WTC11 (cell line): ENCODE measurements around the gene IYD. TPM values are rescaled to one million over a fixed set of nuclear protein-coding genes. Genes with fewer than 3 reads are reported as not detected.

Source experiments
- ATAC-seq: fragments of 200-7000 bp; cut with Tn5 transposase; 2 replicates; pipeline ENCODE4 v1.10.0; 2021; ENCODE audit warnings: mild to moderate bottlenecking, moderate library complexity
- CTCF ChIA-PET: fragments of 300-600 bp; sonication (Branson Sonifier 250); formaldehyde crosslinking; loops from one replicate; lab custom pipeline; 2021; ENCODE audit warnings: antibody characterized with exemption; lab: Charles Lee
- POLR2A ChIA-PET: fragments of 350-600 bp; sonication (Branson Sonifier 250); formaldehyde crosslinking; loops from one replicate; lab custom pipeline; 2021; ENCODE audit warnings: antibody characterized with exemption; lab: Charles Lee
- DNase-seq: peaks from one replicate; pipeline ENCODE4 v3.0.0; 2021; ENCODE audit warnings: low spot score
- H3K27ac Mint-ChIP-seq: 2 replicates; pipeline ENCODE4 v1.8.0; 2021; ENCODE audit warnings: mixed read lengths
- H3K27me3 Mint-ChIP-seq: 2 replicates; pipeline ENCODE4 v1.8.0; 2021; ENCODE audit warnings: low read depth, mild to moderate bottlenecking, moderate library complexity, mixed read lengths
- H3K36me3 Mint-ChIP-seq: 2 replicates; pipeline ENCODE4 v1.8.0; 2021; ENCODE audit warnings: mixed read lengths
- H3K4me1 Mint-ChIP-seq: 2 replicates; pipeline ENCODE4 v1.8.0; 2022; ENCODE audit warnings: mixed read lengths
- H3K4me3 Mint-ChIP-seq: 2 replicates; pipeline ENCODE4 v1.8.0; 2021; ENCODE audit warnings: mild to moderate bottlenecking, moderate library complexity, mixed read lengths
- H3K9me3 Mint-ChIP-seq: 2 replicates; pipeline ENCODE4 v1.8.0; 2021; ENCODE audit warnings: mixed read lengths
- CBFB ChIP-seq: sonication (generic); formaldehyde crosslinking; IDR thresholded peaks from 2 replicates; pipeline ENCODE4 v1.8.1; 2022; ENCODE audit warnings: mild to moderate bottlenecking, low read depth, missing genetic modification reagents
- CREB1 ChIP-seq: sonication (generic); formaldehyde crosslinking; IDR thresholded peaks from 2 replicates; pipeline ENCODE4 v1.8.0; 2023; ENCODE audit warnings: mild to moderate bottlenecking, missing genetic modification reagents
- CREM ChIP-seq: sonication (generic); formaldehyde crosslinking; IDR thresholded peaks from 2 replicates; pipeline ENCODE4 v1.8.1; 2022; ENCODE audit warnings: mild to moderate bottlenecking, missing genetic modification reagents, moderate library complexity
- ETV6 ChIP-seq: sonication (generic); formaldehyde crosslinking; IDR thresholded peaks from 2 replicates; pipeline ENCODE4 v1.8.1; 2022; ENCODE audit warnings: mild to moderate bottlenecking, missing genetic modification reagents
- GABPB1 ChIP-seq: sonication (generic); formaldehyde crosslinking; IDR thresholded peaks from 2 replicates; pipeline ENCODE4 v1.8.1; 2023; ENCODE audit warnings: mild to moderate bottlenecking, missing genetic modification reagents
- JUN ChIP-seq: sonication (generic); formaldehyde crosslinking; IDR thresholded peaks from 2 replicates; pipeline ENCODE4 v1.8.0; 2023; ENCODE audit warnings: mild to moderate bottlenecking, missing genetic modification reagents
- MXD4 ChIP-seq: fragments of 250-450 bp; sonication (Bioruptor Pico); IDR thresholded peaks from 2 replicates; pipeline ENCODE4 v1.8.0; 2021; ENCODE audit warnings: mild to moderate bottlenecking, moderate library complexity, borderline replicate concordance
- NFATC4 ChIP-seq: fragments of 250-450 bp; sonication (Bioruptor Pico); IDR thresholded peaks from 2 replicates; pipeline ENCODE4 v1.9.0; 2021; ENCODE audit warnings: mild to moderate bottlenecking
- OVOL2 ChIP-seq: fragments of 250-450 bp; sonication (Bioruptor Pico); IDR thresholded peaks from 2 replicates; pipeline ENCODE4 v1.9.0; 2021; ENCODE audit warnings: mild to moderate bottlenecking, borderline replicate concordance
- SOX15 ChIP-seq: fragments of 250-450 bp; sonication (Bioruptor Pico); IDR thresholded peaks from 2 replicates; pipeline ENCODE4 v1.9.0; 2021; ENCODE audit warnings: mild to moderate bottlenecking
- TEAD4 ChIP-seq: sonication (generic); formaldehyde crosslinking; IDR thresholded peaks from 2 replicates; pipeline ENCODE4 v1.8.0; 2022; ENCODE audit warnings: mild to moderate bottlenecking, missing genetic modification reagents
- ZNF317 ChIP-seq: sonication (generic); formaldehyde crosslinking; IDR thresholded peaks from 2 replicates; pipeline ENCODE4 v1.8.1; 2023; ENCODE audit warnings: low read depth, mild to moderate bottlenecking, moderate library complexity, missing genetic modification reagents, borderline replicate concordance
- ZNF423 ChIP-seq: fragments of 250-450 bp; sonication (Bioruptor Pico); IDR thresholded peaks from 2 replicates; pipeline ENCODE4 v2.1.2; 2022; ENCODE audit warnings: mild to moderate bottlenecking, moderate library complexity
- total RNA-seq: library from RNA; stranded (reverse); gene quantifications from 3 replicates; pipeline ENCODE4 v1.2.3, GENCODE V29; 2021
- TF ChIP-seq, protein P1 (sequence below): sonication (generic); formaldehyde crosslinking; IDR thresholded peaks from 2 replicates; pipeline ENCODE4 v1.8.0; 2022; ENCODE audit warnings: mild to moderate bottlenecking, missing genetic modification reagents
- TF ChIP-seq, protein P2 (sequence below): sonication (generic); formaldehyde crosslinking; IDR thresholded peaks from 2 replicates; pipeline ENCODE4 v1.8.0; 2023; ENCODE audit warnings: mild to moderate bottlenecking, missing genetic modification reagents
- TF ChIP-seq, protein P3 (sequence below): fragments of 250-450 bp; sonication (Bioruptor Pico); IDR thresholded peaks from 2 replicates; pipeline ENCODE4 v1.8.0; 2021; ENCODE audit warnings: mild to moderate bottlenecking
- TF ChIP-seq, protein P4 (sequence below): fragments of 250-450 bp; sonication (Bioruptor Pico); IDR thresholded peaks from 2 replicates; pipeline ENCODE4 v1.9.0; 2021; ENCODE audit warnings: mild to moderate bottlenecking
- TF ChIP-seq, protein P5 (sequence below): sonication (generic); formaldehyde crosslinking; IDR thresholded peaks from 2 replicates; pipeline ENCODE4 v1.8.1; 2023; ENCODE audit warnings: mild to moderate bottlenecking, missing genetic modification reagents, moderate library complexity
- TF ChIP-seq, protein P6 (sequence below): sonication (generic); formaldehyde crosslinking; IDR thresholded peaks from 2 replicates; pipeline ENCODE4 v1.8.0; 2023; ENCODE audit warnings: missing genetic modification reagents, mild to moderate bottlenecking, borderline replicate concordance
- TF ChIP-seq, protein P7 (sequence below): sonication (generic); formaldehyde crosslinking; IDR thresholded peaks from 2 replicates; pipeline ENCODE4 v1.8.0; 2022; ENCODE audit warnings: mild to moderate bottlenecking, missing genetic modification reagents

IYD gene
- total RNA-seq, 1 experiment from 2014 or later, result not detected

DNA sequence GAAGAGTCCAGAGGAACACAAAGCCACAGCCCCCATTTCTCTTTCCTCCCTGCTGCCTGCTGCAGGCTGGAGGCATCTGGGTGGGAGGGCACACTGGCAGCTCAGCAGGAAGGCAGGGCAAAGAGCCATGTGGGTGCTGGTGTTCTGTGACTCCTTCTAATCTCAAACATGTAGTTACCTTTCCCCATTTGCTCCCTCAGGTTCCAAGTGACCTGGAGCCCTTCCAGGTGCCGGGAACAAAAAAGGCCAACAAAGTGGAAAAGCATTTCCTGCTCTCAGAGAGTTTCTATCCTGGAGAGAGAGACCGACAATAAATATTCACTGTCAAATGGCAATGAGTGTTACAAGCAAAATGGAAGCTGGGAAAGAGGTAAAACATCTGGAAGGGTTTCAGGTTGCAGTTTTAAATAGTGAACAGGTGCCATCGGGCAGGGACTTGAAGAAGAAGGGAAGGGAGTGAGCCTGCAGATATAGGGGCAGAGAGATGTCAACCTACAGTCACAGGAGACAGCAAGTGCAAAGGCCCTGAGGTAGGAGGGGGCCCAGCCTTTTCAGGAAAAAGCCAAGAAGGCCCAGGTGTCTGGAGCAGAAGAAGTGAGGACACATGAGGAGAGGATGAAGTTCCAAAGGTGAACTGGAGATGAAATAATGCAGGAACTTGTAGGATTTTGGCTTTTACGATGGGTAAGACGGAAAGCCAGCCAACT, 43.6 kb upstream of the IYD start:
- Mint-ChIP-seq H3K27me3 (no peaks in the 10 kb centered on the region), H3K27ac (no peak overlapping the region), H3K36me3 (no peaks in the 10 kb centered on the region), H3K9me3 (0 out of 2 replicates have a peak, but pooled peaks cover 8% of the 10 kb centered on the region), H3K4me1 (peaks cover 6% of the 10 kb centered on the region), H3K4me3 (no peak overlapping the region)
- TF ChIP-seq, protein P1, sequence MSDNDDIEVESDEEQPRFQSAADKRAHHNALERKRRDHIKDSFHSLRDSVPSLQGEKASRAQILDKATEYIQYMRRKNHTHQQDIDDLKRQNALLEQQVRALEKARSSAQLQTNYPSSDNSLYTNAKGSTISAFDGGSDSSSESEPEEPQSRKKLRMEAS (CRISPR knock-in tag), result no peak
- TF ChIP-seq, protein P2, sequence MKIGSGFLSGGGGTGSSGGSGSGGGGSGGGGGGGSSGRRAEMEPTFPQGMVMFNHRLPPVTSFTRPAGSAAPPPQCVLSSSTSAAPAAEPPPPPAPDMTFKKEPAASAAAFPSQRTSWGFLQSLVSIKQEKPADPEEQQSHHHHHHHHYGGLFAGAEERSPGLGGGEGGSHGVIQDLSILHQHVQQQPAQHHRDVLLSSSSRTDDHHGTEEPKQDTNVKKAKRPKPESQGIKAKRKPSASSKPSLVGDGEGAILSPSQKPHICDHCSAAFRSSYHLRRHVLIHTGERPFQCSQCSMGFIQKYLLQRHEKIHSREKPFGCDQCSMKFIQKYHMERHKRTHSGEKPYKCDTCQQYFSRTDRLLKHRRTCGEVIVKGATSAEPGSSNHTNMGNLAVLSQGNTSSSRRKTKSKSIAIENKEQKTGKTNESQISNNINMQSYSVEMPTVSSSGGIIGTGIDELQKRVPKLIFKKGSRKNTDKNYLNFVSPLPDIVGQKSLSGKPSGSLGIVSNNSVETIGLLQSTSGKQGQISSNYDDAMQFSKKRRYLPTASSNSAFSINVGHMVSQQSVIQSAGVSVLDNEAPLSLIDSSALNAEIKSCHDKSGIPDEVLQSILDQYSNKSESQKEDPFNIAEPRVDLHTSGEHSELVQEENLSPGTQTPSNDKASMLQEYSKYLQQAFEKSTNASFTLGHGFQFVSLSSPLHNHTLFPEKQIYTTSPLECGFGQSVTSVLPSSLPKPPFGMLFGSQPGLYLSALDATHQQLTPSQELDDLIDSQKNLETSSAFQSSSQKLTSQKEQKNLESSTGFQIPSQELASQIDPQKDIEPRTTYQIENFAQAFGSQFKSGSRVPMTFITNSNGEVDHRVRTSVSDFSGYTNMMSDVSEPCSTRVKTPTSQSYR, result no peak
- no peak for TF ChIP-seq CREB1 (CRISPR knock-in tag)
- TF ChIP-seq CBFB (CRISPR knock-in tag), result no peak
- TF ChIP-seq, protein P3, sequence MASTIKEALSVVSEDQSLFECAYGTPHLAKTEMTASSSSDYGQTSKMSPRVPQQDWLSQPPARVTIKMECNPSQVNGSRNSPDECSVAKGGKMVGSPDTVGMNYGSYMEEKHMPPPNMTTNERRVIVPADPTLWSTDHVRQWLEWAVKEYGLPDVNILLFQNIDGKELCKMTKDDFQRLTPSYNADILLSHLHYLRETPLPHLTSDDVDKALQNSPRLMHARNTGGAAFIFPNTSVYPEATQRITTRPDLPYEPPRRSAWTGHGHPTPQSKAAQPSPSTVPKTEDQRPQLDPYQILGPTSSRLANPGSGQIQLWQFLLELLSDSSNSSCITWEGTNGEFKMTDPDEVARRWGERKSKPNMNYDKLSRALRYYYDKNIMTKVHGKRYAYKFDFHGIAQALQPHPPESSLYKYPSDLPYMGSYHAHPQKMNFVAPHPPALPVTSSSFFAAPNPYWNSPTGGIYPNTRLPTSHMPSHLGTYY (CRISPR knock-in tag), result no peak
- TF ChIP-seq, protein P4, sequence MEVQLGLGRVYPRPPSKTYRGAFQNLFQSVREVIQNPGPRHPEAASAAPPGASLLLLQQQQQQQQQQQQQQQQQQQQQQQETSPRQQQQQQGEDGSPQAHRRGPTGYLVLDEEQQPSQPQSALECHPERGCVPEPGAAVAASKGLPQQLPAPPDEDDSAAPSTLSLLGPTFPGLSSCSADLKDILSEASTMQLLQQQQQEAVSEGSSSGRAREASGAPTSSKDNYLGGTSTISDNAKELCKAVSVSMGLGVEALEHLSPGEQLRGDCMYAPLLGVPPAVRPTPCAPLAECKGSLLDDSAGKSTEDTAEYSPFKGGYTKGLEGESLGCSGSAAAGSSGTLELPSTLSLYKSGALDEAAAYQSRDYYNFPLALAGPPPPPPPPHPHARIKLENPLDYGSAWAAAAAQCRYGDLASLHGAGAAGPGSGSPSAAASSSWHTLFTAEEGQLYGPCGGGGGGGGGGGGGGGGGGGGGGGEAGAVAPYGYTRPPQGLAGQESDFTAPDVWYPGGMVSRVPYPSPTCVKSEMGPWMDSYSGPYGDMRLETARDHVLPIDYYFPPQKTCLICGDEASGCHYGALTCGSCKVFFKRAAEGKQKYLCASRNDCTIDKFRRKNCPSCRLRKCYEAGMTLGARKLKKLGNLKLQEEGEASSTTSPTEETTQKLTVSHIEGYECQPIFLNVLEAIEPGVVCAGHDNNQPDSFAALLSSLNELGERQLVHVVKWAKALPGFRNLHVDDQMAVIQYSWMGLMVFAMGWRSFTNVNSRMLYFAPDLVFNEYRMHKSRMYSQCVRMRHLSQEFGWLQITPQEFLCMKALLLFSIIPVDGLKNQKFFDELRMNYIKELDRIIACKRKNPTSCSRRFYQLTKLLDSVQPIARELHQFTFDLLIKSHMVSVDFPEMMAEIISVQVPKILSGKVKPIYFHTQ (CRISPR knock-in tag), result no peak
- ATAC-seq (no peak), DNase-seq (no peak)
- CTCF ChIA-PET, result no interaction called here
- POLR2A ChIA-PET, result no interaction called here

DNA sequence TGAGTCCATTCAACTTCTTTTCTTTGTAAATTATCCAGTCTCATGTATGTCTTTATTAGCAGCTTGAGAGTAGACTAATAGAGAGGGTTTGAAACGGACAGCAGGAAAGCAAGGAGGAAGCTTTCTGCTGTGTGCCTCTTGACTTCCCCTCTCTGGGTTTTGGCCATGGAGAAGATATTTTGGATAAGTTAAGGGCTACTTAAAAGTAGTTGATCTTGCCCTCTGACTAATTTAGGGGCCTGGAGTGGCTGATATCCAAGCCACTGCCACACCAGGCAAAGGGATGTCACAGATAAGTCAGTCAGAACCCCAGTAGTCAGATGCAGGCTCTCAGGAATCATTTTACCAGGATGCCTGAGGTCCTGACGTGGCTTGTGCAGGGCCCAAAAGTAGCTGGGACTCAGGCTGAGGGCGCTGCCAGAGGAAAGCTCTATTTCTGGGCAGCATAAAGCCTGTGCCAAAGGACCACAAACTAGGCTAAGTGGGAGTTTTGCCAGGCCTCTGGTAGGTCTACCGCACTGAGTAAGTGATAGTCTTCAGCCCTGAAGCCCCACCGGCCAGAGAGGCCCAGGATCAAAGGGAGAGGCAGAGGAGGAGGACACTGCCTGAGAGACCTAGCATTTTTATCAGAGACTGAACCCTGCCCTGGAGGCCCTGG, 41.6 kb upstream of the IYD start:
- Mint-ChIP-seq H3K36me3 (no peaks in the 10 kb centered on the region), H3K4me1 (peaks cover 6% of the 10 kb centered on the region), H3K27me3 (no peaks in the 10 kb centered on the region), H3K27ac (no peak overlapping the region), H3K9me3 (0 out of 2 replicates have a peak, but pooled peaks cover 8% of the 10 kb centered on the region), H3K4me3 (no peak overlapping the region)
- DNase-seq, result no peak
- POLR2A ChIA-PET, result no interaction called here
- ATAC-seq, result no peak
- CTCF ChIA-PET, result interaction anchor here (2.0 kb wide), 1 partner anchor 246 kb away, joined by 14 read pairs; no protein-coding TSS in a partner anchor
- TF ChIP-seq, protein P5, sequence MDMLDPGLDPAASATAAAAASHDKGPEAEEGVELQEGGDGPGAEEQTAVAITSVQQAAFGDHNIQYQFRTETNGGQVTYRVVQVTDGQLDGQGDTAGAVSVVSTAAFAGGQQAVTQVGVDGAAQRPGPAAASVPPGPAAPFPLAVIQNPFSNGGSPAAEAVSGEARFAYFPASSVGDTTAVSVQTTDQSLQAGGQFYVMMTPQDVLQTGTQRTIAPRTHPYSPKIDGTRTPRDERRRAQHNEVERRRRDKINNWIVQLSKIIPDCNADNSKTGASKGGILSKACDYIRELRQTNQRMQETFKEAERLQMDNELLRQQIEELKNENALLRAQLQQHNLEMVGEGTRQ (CRISPR knock-in tag), result no peak
- TF ChIP-seq ETV6 (CRISPR knock-in tag), result no peak
- TF ChIP-seq OVOL2 (CRISPR knock-in tag), result no peak
- TF ChIP-seq, protein P6, sequence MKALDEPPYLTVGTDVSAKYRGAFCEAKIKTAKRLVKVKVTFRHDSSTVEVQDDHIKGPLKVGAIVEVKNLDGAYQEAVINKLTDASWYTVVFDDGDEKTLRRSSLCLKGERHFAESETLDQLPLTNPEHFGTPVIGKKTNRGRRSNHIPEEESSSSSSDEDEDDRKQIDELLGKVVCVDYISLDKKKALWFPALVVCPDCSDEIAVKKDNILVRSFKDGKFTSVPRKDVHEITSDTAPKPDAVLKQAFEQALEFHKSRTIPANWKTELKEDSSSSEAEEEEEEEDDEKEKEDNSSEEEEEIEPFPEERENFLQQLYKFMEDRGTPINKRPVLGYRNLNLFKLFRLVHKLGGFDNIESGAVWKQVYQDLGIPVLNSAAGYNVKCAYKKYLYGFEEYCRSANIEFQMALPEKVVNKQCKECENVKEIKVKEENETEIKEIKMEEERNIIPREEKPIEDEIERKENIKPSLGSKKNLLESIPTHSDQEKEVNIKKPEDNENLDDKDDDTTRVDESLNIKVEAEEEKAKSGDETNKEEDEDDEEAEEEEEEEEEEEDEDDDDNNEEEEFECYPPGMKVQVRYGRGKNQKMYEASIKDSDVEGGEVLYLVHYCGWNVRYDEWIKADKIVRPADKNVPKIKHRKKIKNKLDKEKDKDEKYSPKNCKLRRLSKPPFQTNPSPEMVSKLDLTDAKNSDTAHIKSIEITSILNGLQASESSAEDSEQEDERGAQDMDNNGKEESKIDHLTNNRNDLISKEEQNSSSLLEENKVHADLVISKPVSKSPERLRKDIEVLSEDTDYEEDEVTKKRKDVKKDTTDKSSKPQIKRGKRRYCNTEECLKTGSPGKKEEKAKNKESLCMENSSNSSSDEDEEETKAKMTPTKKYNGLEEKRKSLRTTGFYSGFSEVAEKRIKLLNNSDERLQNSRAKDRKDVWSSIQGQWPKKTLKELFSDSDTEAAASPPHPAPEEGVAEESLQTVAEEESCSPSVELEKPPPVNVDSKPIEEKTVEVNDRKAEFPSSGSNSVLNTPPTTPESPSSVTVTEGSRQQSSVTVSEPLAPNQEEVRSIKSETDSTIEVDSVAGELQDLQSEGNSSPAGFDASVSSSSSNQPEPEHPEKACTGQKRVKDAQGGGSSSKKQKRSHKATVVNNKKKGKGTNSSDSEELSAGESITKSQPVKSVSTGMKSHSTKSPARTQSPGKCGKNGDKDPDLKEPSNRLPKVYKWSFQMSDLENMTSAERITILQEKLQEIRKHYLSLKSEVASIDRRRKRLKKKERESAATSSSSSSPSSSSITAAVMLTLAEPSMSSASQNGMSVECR, result no peak
- TF ChIP-seq CREM (CRISPR knock-in tag), result no peak
- TF ChIP-seq SOX15 (CRISPR knock-in tag), result no peak
- no peak for TF ChIP-seq ZNF317 (CRISPR knock-in tag)
- no peak for TF ChIP-seq MXD4 (CRISPR knock-in tag)
- TF ChIP-seq ZNF423, result no peak
- no peak for TF ChIP-seq NFATC4 (CRISPR knock-in tag)
- TF ChIP-seq TEAD4 (CRISPR knock-in tag), result no peak
- no peak for TF ChIP-seq GABPB1
- TF ChIP-seq, protein P7, sequence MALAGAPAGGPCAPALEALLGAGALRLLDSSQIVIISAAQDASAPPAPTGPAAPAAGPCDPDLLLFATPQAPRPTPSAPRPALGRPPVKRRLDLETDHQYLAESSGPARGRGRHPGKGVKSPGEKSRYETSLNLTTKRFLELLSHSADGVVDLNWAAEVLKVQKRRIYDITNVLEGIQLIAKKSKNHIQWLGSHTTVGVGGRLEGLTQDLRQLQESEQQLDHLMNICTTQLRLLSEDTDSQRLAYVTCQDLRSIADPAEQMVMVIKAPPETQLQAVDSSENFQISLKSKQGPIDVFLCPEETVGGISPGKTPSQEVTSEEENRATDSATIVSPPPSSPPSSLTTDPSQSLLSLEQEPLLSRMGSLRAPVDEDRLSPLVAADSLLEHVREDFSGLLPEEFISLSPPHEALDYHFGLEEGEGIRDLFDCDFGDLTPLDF (CRISPR knock-in tag), result no peak
- no peak for TF ChIP-seq JUN
